Ovary (tissue), 10 donors: ENCODE measurements around the gene SULT6B1. TPM values are rescaled to one million over a fixed set of nuclear protein-coding genes. Genes with fewer than 3 reads are reported as not detected.

Source experiments
- DNase-seq, 5 donors: peaks; one replicate each; pipeline ENCODE4 v3.0.0-alpha.2; 2019 to 2020
- H3K27ac ChIP-seq, 2 donors: fragments of 200-600 bp; one replicate each; pipeline versions ENCODE4 v1.5.1 to v1.8.0; 2019 to 2022
- H3K27me3 ChIP-seq: fragments of 200-600 bp; one replicate; pipeline ENCODE4 v1.8.0; 2022
- H3K36me3 ChIP-seq: fragments of 200-600 bp; sonication (generic); one replicate; pipeline ENCODE4 v1.5.1; 2019
- H3K4me1 ChIP-seq: one replicate; pipeline ENCODE4 v1.8.1; 2013; ENCODE audit warnings: mild to moderate bottlenecking, moderate library complexity; ENCODE audit not compliant: insufficient read depth
- H3K4me3 ChIP-seq: fragments of 200-600 bp; sonication (generic); one replicate; pipeline ENCODE4 v1.5.1; 2017
- H3K9me3 ChIP-seq, 2 donors: fragments of 200-600 bp in 1 of 2; sonication (generic) in 1 of 2; one replicate each; pipeline versions ENCODE4 v1.5.1 to v1.8.1; 2013 to 2019; ENCODE audit warnings: mild to moderate bottlenecking in 1 of 2, moderate library complexity in 1 of 2
- EP300 ChIP-seq: sonication (generic); formaldehyde crosslinking; IDR thresholded peaks from one replicate; pipeline ENCODE4 v1.6.1; 2017; ENCODE audit warnings: antibody characterized with exemption
- POLR2A ChIP-seq: fragments of 450-650 bp; IDR thresholded peaks from one replicate; pipeline ENCODE4 v1.6.1; 2017; ENCODE audit warnings: antibody characterized with exemption, mild to moderate bottlenecking, moderate library complexity
- WGBS, 3 donors: extraction: QIAGEN DNeasy Blood & Tissue Kit in 1 of 3; methylation state at CpG; one replicate each; pipeline versions ENCODE4 v1.1.5 to v1.1.7; 2013 to 2017; 5-methylcytosine and 5-hydroxymethylcytosine counted together
- intact Hi-C, 4 donors: fragments of 100-400 bp; cut with DNase I; formaldehyde crosslinking; loops; one replicate each; pipeline versions ENCODE4 v1.11.0 to v1.15.1; 2022 to 2023
- long read RNA-seq, 3 donors: library from polyadenylated mRNA in 2 of 3; unstranded in 2 of 3; transcript quantifications; one replicate each; pipeline ENCODE4 v2.0.0 and lab custom pipeline, GENCODE V29; 2021 to 2026
- polyA plus RNA-seq, 2 donors: library from polyadenylated mRNA; stranded (reverse); fragments of 200-250 nt in 1 of 2; fragments of 350-450 nt in 1 of 2; fragmentation: Illumina TruSeq in 1 of 2; extraction: RNeasy Lipid Tissue Mini Kit (QIAGEN cat#74804) in 1 of 2; gene quantifications; one replicate each; pipeline ENCODE4 v1.2.3, GENCODE V29; 2013 to 2014
- total RNA-seq, 7 donors: library from RNA; depleted of rRNA in 2 of 7; stranded (reverse); fragments of >200 nt in 2 of 7; fragmentation: NEBNext Ultra II Directional in 3 of 7; extraction: Animal tissue kit (Norgen Biotek cat#: 25700) in 3 of 7; gene quantifications; one replicate each; pipeline versions ENCODE4 v1.1.0 to v1.2.4, GENCODE V29; 2016 to 2023
- TF ChIP-seq, protein P1 (sequence below), 3 donors: fragments of 450-650 bp in 2 of 3; fragments of 200-600 bp in 1 of 3; IDR thresholded peaks; one replicate each; pipeline versions ENCODE4 v1.5.1 to v1.8.0; 2016 to 2022; ENCODE audit warnings: antibody characterized with exemption in 3 of 3, mild to moderate bottlenecking in 1 of 3
- donor health status: DM: no; HTN: no; CAD: no; lungs with moderate emphysema.
- donor health status: DM: no; HTN: no; CAD: no.
- donor health status: Bipolar disorder and iron deficiency.
- donor health status: DM: yes; HTN: yes; CAD: no.
- donor health status: DM: no; HTN: no; CAD: no.
- donor health status: DM: yes; HTN: yes; CAD: no.

SULT6B1 gene, protein sequence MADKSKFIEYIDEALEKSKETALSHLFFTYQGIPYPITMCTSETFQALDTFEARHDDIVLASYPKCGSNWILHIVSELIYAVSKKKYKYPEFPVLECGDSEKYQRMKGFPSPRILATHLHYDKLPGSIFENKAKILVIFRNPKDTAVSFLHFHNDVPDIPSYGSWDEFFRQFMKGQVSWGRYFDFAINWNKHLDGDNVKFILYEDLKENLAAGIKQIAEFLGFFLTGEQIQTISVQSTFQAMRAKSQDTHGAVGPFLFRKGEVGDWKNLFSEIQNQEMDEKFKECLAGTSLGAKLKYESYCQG
- total RNA-seq (not detected), polyA plus RNA-seq (not detected)
- long read RNA-seq, donor 1: 0 reads
- long read RNA-seq, donor 2: 0 reads
- long read RNA-seq, donor 3: 0 reads

DNA sequence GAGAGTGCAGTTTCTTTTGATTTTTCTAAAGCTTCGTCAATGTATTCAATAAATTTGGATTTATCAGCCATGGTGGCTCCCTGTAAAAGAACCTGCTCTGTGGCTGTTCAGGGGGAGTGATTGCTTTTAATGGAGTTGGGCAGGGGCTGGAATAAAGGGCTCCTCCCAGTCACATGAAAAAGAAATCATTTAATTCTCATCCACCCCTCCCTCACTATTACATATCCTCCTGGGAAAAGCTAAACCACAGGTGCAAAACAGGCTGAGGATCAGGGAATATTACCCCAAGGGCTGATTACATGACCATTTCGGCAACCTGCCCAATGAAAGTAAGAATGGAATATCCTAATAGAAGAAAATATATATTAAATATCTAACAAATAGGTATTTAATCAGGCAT is at the start of gene SULT6B1:
TSS of gene SULT6B1 (minus strand) at position 101 of the 400 bp plus-strand sequence. CDS start at position 71, 30 bp downstream.
- no peaks in the 10 kb centered on the region for H3K36me3 ChIP-seq
- H3K9me3 ChIP-seq: no peaks in the 10 kb centered on the region
- H3K27me3 ChIP-seq: no peaks in the 10 kb centered on the region
- peak within 1 kb of the TSS in 1 of 2 donors; percentile 31 for H3K27ac ChIP-seq
- DNase-seq: no peak
- intact Hi-C loops: no loop called here
- H3K4me3 ChIP-seq: no peak within 1 kb of the TSS
- H3K4me1 ChIP-seq: no peaks in the 10 kb centered on the region
- TF ChIP-seq, protein P1, sequence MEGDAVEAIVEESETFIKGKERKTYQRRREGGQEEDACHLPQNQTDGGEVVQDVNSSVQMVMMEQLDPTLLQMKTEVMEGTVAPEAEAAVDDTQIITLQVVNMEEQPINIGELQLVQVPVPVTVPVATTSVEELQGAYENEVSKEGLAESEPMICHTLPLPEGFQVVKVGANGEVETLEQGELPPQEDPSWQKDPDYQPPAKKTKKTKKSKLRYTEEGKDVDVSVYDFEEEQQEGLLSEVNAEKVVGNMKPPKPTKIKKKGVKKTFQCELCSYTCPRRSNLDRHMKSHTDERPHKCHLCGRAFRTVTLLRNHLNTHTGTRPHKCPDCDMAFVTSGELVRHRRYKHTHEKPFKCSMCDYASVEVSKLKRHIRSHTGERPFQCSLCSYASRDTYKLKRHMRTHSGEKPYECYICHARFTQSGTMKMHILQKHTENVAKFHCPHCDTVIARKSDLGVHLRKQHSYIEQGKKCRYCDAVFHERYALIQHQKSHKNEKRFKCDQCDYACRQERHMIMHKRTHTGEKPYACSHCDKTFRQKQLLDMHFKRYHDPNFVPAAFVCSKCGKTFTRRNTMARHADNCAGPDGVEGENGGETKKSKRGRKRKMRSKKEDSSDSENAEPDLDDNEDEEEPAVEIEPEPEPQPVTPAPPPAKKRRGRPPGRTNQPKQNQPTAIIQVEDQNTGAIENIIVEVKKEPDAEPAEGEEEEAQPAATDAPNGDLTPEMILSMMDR (IDR thresholded peaks at IDR 0.05): no peak
- TF ChIP-seq POLR2A: no peak
- no peak for TF ChIP-seq EP300
- 90 to 97% (median 93%) methylated on average over 2 of the region's 2 CpGs for WGBS, 3 donors

DNA sequence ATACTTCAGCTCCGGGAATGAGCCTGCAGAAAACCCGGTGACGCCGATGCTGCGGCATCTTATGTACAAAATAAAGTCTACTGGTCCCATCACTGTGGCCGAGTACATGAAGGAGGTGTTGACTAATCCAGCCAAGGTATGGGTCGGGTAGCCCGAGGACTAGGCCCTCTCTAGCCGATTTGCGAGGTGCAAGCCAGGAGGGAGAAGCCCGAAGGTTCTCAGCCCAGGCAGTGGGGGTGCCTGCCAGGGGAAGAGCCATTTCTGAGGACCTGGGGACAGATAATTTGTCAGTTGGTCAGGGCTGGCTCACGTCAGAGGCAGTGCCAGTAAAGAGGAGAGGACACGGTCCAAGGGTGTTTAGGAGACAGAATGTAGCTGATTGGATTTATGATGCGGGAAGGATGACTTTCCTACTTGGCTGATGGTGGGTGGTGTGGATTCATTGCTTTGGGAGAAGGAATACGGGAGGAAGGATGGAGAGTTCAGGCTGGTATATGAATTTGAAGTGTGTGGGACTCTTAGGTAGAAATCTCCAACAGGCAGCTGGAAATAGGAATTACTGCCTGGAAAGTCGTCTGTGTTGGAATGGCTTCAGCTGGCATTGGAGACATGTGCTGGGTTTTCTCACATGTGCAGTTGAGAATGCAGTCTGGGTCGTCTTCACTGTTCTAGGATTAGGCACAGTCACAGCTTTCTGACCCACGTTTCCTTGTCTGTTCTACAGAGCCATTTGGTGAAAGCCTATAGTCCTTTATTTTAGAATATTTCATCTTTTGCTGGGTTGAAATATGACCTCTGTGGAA is 43.9 kb upstream of the SULT6B1 start:
- TF ChIP-seq POLR2A (no peak), EP300 (no peak)
- TF ChIP-seq, protein P1 (IDR thresholded peaks at IDR 0.05): no peak
- H3K27ac ChIP-seq: peak overlapping the region in 1 of 2 donors; percentile 74
- peak in 4 of 5 donors; percentile 18 to 44 (median 28) for DNase-seq
- H3K4me1 ChIP-seq: peaks cover 15% of the 10 kb centered on the region
- intact Hi-C loops: no loop called here
- H3K9me3 ChIP-seq: no peaks in the 10 kb centered on the region
- 7 to 9% (median 9%) methylated on average over 18 of the region's 18 CpGs for WGBS, 3 donors
- no peaks in the 10 kb centered on the region for H3K27me3 ChIP-seq
- H3K36me3 ChIP-seq: no peaks in the 10 kb centered on the region
- peak overlapping the region; percentile 87 for H3K4me3 ChIP-seq

DNA sequence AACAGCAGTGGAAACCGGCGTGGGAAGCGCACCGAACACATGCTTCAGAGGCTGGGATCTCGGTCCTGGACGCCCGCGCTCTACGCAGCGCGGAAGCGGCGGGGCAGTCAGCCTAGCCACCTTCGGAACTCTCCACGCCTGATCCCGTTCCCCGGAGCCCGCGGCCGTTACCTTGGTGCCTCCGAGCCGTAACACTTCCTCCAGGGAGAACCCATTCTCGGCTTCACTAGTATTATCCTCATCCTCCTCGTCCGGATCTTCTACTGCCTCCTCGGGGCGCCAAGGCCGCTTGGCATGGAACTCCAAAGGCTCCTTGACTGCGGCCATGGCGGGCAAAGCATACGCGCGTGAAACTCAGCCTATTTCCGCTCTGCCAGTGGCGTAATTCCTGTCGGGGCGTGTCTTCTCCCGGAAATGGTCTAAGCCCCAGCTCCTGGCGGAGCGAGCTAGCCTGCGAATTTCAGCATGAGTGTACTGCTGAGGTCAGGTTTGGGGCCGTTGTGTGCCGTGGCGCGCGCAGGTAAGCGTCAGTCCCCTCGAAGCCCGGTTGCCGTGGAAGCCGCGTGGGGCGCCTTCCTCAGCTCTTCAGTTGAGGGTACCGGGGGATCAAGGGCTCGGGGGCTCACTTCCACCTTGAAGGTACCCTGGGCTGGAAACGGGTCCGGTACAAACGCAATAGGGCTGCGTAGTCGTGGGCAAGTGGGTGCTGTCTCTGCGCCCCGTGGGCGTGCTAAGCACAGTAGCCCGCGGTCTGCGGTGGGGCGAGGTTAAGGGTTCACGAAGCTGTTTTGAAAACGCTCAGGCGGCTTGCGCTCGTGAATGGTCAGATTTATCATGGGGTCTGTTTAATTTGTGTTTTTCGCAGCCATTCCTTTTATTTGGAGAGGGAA is 43.0 kb upstream of the SULT6B1 start, which contains the start of the genes CEBPZ and NDUFAF7:
TSS of gene CEBPZ (minus strand) at position 356 of the 890 bp plus-strand sequence. CDS start at position 327, 29 bp downstream.
TSS of gene NDUFAF7 (plus strand) at position 418 of the 890 bp plus-strand sequence. CDS start at position 466, 48 bp downstream.
- 0 to 1% (median 0%) methylated on average over 71 to 73 of the region's 73 CpGs for WGBS, 3 donors
- peak; percentile 88 to 91 (median 90) for DNase-seq
- TF ChIP-seq, protein P1 (IDR thresholded peaks at IDR 0.05): peak in 1 of 3 donors; percentile 20
- TF ChIP-seq POLR2A (peak; percentile 85), EP300 (peak; percentile 57)
- peak within 1 kb of the TSS; percentile 18 to 74 for H3K27ac ChIP-seq
- H3K36me3 ChIP-seq: no peaks in the 10 kb centered on the region
- peak within 1 kb of the TSS; percentile 87 for H3K4me3 ChIP-seq
- no peaks in the 10 kb centered on the region for H3K27me3 ChIP-seq
- no peaks in the 10 kb centered on the region for H3K9me3 ChIP-seq
- peaks cover 17% of the 10 kb centered on the region for H3K4me1 ChIP-seq
- intact Hi-C loops: no loop called here

DNA sequence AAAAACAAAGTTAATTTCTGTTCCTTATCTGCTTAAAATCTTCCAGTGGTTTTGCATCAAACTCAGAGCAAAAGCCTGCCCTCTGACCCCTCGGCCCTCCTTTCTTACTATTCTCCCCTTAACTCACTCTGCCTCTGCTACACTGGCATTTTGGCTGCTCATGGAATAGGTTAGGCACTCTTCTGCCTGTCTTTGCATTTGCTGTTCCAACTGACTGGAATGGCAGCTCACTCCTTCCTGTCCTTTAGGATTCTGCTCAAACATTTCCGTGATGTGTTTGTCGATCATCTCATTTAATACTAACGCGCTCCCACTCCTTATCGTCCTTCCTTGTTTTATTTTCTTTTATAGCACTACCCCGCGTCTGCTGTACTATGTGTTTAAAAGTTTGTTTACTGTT is 42.1 kb upstream of the SULT6B1 start:
- H3K36me3 ChIP-seq: no peaks in the 10 kb centered on the region
- H3K27me3 ChIP-seq: no peaks in the 10 kb centered on the region
- peak overlapping the region; percentile 87 for H3K4me3 ChIP-seq
- DNase-seq: no peak
- WGBS, 3 donors: 0 to 2% (median 1%) methylated on average over 8 of the region's 8 CpGs
- intact Hi-C loops: no loop called here
- H3K27ac ChIP-seq: no peak overlapping the region
- TF ChIP-seq EP300 (no peak), POLR2A (no peak)
- TF ChIP-seq, protein P1 (IDR thresholded peaks at IDR 0.05): no peak
- H3K9me3 ChIP-seq: no peaks in the 10 kb centered on the region
- peaks cover 17% of the 10 kb centered on the region for H3K4me1 ChIP-seq
